ENCODE measurements around the gene TNFRSF8.

- TF ChIP-seq CTCF (IDR thresholded peaks at IDR 0.05 in 8 of 11, conservative IDR thresholded peaks at IDR 0.05 in 3 of 11) (no peak), POLR2A (IDR thresholded peaks at IDR 0.05) (no peak)
Observed at GRCh38 chr1:12111741-12112140, 48.6 kb downstream of the TNFRSF8 start.

Measured in spleen (tissue), 7 donors.